AG09309 (cell line): Measurements from ENCODE around the gene NCLN.
"Not testable (repeated sequence)": the region's sequence is repeated elsewhere in the genome, so short reads cannot be mapped to it uniquely, and the experiment has no call there.

ENCODE experiments used
- DNase-seq: peaks from one replicate; pipeline ENCODE4 v3.0.0-alpha.2; 2010; ENCODE audit warnings: low read depth
- H3K4me3 ChIP-seq: 2 replicates; pipeline ENCODE4 v1.5.1; 2011; ENCODE audit warnings: mild to moderate bottlenecking, low read depth, low read length, moderate library complexity; ENCODE audit not compliant: control insufficient read depth
- CTCF ChIP-seq: IDR thresholded peaks from 2 replicates; pipeline ENCODE4 v1.5.1; 2011; ENCODE audit warnings: mild to moderate bottlenecking, low read depth, low read length, inconsistent platforms; ENCODE audit not compliant: insufficient read depth, control insufficient read depth; ENCODE audit errors: missing control alignments

NCLN gene

GRCh38 chr19:3190921-3191805 lies 5.4 kb downstream of the NCLN start:
- H3K4me3 ChIP-seq: no peak overlapping the region
- DNase-seq: no peak
- no peak for TF ChIP-seq CTCF

GRCh38 chr19:3191806-3192104 lies 6.0 kb downstream of the NCLN start:
- not testable (repeated sequence) for DNase-seq, H3K4me3 ChIP-seq

DNA sequence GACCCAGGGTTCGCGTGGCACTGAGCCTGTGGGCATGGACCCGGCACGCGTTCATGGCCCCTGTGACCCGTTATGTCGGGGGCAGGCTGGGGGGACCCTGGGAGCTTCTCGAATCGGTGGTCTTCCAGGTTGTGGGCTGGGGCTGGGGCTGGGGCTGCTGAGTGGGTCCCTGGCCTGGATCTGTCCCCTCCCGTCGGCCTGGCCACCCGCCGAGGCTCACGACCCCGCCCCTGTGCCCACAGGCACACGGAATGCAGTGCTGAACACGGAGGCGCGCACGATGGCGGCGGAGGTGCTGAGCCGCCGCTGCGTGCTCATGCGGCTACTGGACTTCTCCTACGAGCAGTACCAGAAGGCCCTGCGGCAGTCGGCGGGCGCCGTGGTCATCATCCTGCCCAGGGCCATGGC lies 6.5 kb downstream of the NCLN start:
- no peak overlapping the region for H3K4me3 ChIP-seq
- no peak for DNase-seq
- no peak for TF ChIP-seq CTCF

- no peak for TF ChIP-seq CTCF
- no peak overlapping the region for H3K4me3 ChIP-seq
- DNase-seq: no peak
These were observed 7.0 kb downstream of the NCLN start for GRCh38 chr19:3192684-3193083.

DNA sequence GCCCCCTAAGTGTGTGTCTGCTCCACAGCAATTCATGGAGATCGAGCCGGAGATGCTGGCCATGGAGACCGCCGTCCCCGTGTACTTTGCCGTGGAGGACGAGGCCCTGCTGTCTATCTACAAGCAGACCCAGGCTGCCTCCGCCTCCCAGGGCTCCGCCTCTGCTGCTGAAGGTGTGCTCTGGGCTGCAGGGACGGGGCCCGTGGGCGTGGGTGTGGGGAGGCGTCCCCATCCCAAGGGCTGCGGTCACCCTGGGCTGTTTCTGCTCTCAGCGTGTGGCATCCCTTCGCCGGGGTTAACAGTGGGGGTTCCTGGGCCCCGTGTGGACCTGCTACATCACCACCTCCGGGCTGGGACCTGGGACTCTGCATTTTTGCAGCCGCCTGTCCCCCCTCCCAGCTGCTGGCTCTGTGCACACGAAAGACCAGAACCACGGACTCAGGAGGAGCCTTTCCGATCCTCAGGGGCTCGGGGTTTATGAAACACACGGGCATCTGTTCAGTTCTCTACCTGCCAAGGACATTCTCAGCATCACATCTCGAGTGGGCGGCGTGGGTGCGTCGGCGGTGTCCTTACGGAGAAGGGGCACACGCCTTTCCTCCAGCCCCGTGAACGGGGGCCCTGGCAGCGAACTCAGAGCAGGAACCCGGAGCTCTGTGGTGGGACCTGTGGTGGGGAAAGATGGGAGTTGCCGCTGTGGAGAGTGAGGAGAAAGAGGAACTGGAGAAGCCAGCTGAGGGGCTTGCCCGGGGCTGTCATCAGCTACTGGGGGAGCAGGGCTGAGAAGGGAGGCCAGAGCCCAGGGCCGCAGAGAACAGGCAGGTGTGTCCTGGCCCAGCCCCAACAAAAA lies 7.8 kb downstream of the NCLN start:
- DNase-seq: no peak

DNA sequence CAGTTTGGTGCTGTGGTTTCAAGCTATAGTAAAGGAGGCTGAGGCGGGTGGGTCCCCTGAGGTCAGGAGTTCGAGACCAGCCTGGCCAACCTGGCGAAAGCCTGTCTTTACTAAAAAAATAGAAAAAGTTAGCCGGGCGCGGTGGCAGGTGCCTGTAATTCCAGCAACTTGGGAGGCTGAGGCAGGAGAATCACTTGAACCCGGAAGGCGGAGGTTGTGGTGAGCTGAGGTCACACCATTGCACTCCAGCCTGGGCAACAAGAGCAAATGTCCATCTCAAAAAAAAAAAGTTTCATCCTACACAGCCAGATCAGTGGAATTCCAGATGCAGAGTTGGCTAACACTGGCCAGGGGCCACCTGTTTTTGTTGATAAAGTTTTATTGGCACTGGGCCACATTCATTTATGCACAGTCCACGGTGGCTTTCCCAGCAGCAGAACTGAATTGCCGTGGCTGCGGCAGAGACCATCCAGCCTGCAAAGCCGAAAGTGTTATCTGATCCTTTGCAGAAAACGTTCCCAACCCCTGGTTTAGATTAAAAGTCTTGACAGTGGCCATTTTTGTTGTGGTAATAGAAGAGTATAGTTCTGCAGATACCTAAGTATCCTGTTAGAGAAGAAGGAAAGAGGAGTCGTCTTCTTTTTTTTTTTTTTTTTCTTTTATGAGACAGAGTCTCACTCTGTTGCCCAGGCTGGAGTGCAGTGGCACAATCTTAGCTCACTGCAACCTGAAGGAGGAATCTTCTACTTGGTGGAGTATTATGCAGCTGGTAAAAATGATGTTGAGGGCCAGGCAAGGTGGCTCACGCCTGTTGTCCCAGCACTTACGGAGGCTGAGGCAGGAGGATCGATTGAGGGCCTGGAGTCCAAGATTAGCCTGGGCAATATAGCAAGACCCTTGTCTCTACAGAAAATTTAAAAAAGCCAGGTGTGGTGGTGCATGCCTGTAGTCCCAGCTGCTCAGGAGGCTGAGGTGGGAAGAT lies 8.7 kb downstream of the NCLN start:
- no peak overlapping the region for H3K4me3 ChIP-seq
- DNase-seq: no peak
- TF ChIP-seq CTCF: no peak

More for the DNA sequence above, 7.8 kb downstream of the NCLN start:
- H3K4me3 ChIP-seq: no peak overlapping the region
- TF ChIP-seq CTCF: no peak
